ENCODE measurements around the gene SLC13A1. TPM values are rescaled to one million over a fixed set of nuclear protein-coding genes. Genes with fewer than 3 reads are reported as not detected.

SLC13A1 gene, protein sequence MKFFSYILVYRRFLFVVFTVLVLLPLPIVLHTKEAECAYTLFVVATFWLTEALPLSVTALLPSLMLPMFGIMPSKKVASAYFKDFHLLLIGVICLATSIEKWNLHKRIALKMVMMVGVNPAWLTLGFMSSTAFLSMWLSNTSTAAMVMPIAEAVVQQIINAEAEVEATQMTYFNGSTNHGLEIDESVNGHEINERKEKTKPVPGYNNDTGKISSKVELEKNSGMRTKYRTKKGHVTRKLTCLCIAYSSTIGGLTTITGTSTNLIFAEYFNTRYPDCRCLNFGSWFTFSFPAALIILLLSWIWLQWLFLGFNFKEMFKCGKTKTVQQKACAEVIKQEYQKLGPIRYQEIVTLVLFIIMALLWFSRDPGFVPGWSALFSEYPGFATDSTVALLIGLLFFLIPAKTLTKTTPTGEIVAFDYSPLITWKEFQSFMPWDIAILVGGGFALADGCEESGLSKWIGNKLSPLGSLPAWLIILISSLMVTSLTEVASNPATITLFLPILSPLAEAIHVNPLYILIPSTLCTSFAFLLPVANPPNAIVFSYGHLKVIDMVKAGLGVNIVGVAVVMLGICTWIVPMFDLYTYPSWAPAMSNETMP
- total RNA-seq (2021) (not detected in 2 replicates), Bru-seq, nascent RNA (percentile 10 among the genes with signal in this experiment), BruChase-seq, experiment 1, labeled RNA remaining after a 2-hour chase (percentile 1 among the genes with signal in this experiment), BruChase-seq, experiment 2, labeled RNA remaining after a 6-hour chase (percentile 4 among the genes with signal in this experiment)
- long read RNA-seq: 0 reads

GRCh38 chr7:123199883-123200282 is at the start of gene SLC13A1:
SLC13A1 (minus strand) TSS chr7:123199969; CDS start chr7:123199946, 23 bp downstream.
- BruUV-seq (replicated peaks): no TSS peak
- CTCF ChIA-PET: no interaction called here
- no peaks in the 10 kb centered on the region for H3K4me1 ChIP-seq (ENCODE audit: insufficient read depth, low read length, poor library complexity, severe bottlenecking)

DNA sequence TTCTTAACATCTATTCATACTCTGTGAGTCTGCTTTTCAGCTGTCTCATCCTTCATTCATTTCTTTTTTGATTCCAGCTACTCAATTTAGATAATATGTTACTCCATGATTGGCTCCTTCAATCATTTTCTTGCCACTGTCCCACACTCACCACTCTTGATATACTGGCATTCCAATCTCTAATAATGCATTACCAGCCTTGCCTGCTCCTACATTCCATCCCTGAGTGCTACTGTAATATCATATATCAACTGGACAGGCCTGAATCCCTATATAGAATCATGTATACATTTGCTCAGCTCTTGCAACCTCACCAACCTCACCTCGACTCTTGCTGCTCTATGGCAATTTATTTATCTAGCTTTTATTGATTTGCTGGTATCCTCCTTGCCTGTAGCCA is 45.0 kb upstream of the SLC13A1 start:
- TF ChIP-seq EZH2 (IDR thresholded peaks at IDR 0.05; ENCODE audit: borderline replicate concordance, low read depth, low read length, poor library complexity, severe bottlenecking) (no peak), CTCF (conservative IDR thresholded peaks at IDR 0.05; ENCODE audit: low read depth, low read length) (no peak)
- CTCF ChIA-PET: no interaction called here

More at GRCh38 chr7:123199883-123200282, at the start of gene SLC13A1:
- POLR2A ChIA-PET (ENCODE audit: low non-redundant PET): no interaction called here
- Histone ChIP-seq H3K27ac (ENCODE audit: low read depth, low read length, poor library complexity, severe bottlenecking) (no peak within 1 kb of the TSS), H3K9me3 (ENCODE audit: low read depth, low read length, poor library complexity, severe bottlenecking) (no peaks in the 10 kb centered on the region), H3K4me3 (ENCODE audit: low read depth, low read length, poor library complexity, severe bottlenecking) (no peak within 1 kb of the TSS), H3K36me3 (ENCODE audit: insufficient read depth, low read length, poor library complexity, severe bottlenecking) (no peaks in the 10 kb centered on the region), H3K27me3 (replicated peaks; ENCODE audit: insufficient read depth, low read depth, low read length, poor library complexity) (no peaks in the 10 kb centered on the region)
- no peak for DNase-seq (ENCODE audit: low spot score)
- intact Hi-C loops (cut with micrococcal nuclease; ENCODE audit: unreplicated experiment): no loop called here
- TF ChIP-seq CTCF (conservative IDR thresholded peaks at IDR 0.05; ENCODE audit: low read depth, low read length) (no peak), EZH2 (IDR thresholded peaks at IDR 0.05; ENCODE audit: borderline replicate concordance, low read depth, low read length, poor library complexity, severe bottlenecking) (no peak)

GRCh38 chr7:123242467-123243092 is 42.8 kb upstream of the SLC13A1 start:
- Histone ChIP-seq H3K9me3 (ENCODE audit: low read depth, low read length, poor library complexity, severe bottlenecking) (no peaks in the 10 kb centered on the region), H3K4me1 (ENCODE audit: insufficient read depth, low read length, poor library complexity, severe bottlenecking) (no peaks in the 10 kb centered on the region), H3K27me3 (replicated peaks; ENCODE audit: insufficient read depth, low read depth, low read length, poor library complexity) (no peaks in the 10 kb centered on the region), H3K27ac (ENCODE audit: low read depth, low read length, poor library complexity, severe bottlenecking) (no peak overlapping the region), H3K4me3 (ENCODE audit: low read depth, low read length, poor library complexity, severe bottlenecking) (no peak overlapping the region), H3K36me3 (ENCODE audit: insufficient read depth, low read length, poor library complexity, severe bottlenecking) (no peaks in the 10 kb centered on the region)
- DNase-seq (ENCODE audit: low spot score): no peak
- intact Hi-C loops (cut with micrococcal nuclease; ENCODE audit: unreplicated experiment): no loop called here
- CTCF ChIA-PET: no interaction called here
- BruUV-seq (replicated peaks): no TSS peak
- POLR2A ChIA-PET (ENCODE audit: low non-redundant PET): no interaction called here
- TF ChIP-seq EZH2 (IDR thresholded peaks at IDR 0.05; ENCODE audit: borderline replicate concordance, low read depth, low read length, poor library complexity, severe bottlenecking) (no peak), CTCF (conservative IDR thresholded peaks at IDR 0.05; ENCODE audit: low read depth, low read length) (no peak)

More for the DNA sequence above, 45.0 kb upstream of the SLC13A1 start:
- H3K9me3 ChIP-seq (ENCODE audit: low read depth, low read length, poor library complexity, severe bottlenecking): no peaks in the 10 kb centered on the region
- POLR2A ChIA-PET (ENCODE audit: low non-redundant PET): no interaction called here
- H3K27me3 ChIP-seq (replicated peaks; ENCODE audit: insufficient read depth, low read depth, low read length, poor library complexity): no peaks in the 10 kb centered on the region
- no TSS peak for BruUV-seq (replicated peaks)
- no peak overlapping the region for H3K4me3 ChIP-seq (ENCODE audit: low read depth, low read length, poor library complexity, severe bottlenecking)
- no peak overlapping the region for H3K27ac ChIP-seq (ENCODE audit: low read depth, low read length, poor library complexity, severe bottlenecking)
- no peaks in the 10 kb centered on the region for H3K4me1 ChIP-seq (ENCODE audit: insufficient read depth, low read length, poor library complexity, severe bottlenecking)
- intact Hi-C loops (cut with micrococcal nuclease; ENCODE audit: unreplicated experiment): no loop called here
- DNase-seq (ENCODE audit: low spot score): no peak
- H3K36me3 ChIP-seq (ENCODE audit: insufficient read depth, low read length, poor library complexity, severe bottlenecking): no peaks in the 10 kb centered on the region

Data from A673 (cell line).